HG02798 (cell line): Measurements from ENCODE around the gene UQCC2.

Experiments used
- ATAC-seq: cut with Tn5 transposase; IDR thresholded peaks from one replicate; pipeline ENCODE4 v1.9.1; 2021; ENCODE audit warnings: mild to moderate bottlenecking; ENCODE audit not compliant: unreplicated experiment, poor library complexity

The UQCC2 gene

GRCh38 chr6:33662318-33662717 lies 49.2 kb downstream of the UQCC2 start:
- no peak for ATAC-seq

GRCh38 chr6:33661106-33661838 lies 50.2 kb downstream of the UQCC2 start:
- ATAC-seq = no peak

GRCh38 chr6:33659986-33660385 lies 51.5 kb downstream of the UQCC2 start:
- no peak for ATAC-seq

GRCh38 chr6:33658982-33659689 lies 52.4 kb downstream of the UQCC2 start:
- no peak for ATAC-seq

GRCh38 chr6:33656844-33657243 lies 54.7 kb downstream of the UQCC2 start:
- ATAC-seq = no peak

GRCh38 chr6:33654831-33655554 lies 56.5 kb downstream of the UQCC2 start:
- no peak for ATAC-seq

- no peak for ATAC-seq
Observed at GRCh38 chr6:33652002-33652401, 59.5 kb downstream of the UQCC2 start.

GRCh38 chr6:33651403-33651802 lies 60.1 kb downstream of the UQCC2 start:
- ATAC-seq = no peak
